A673 (cell line): Measurements from ENCODE around the gene OGA. TPM values are rescaled to one million over a fixed set of nuclear protein-coding genes. Genes with fewer than 3 reads are reported as not detected.

Experiments
- BruUV-seq: library from RNA; stranded (reverse); fragments of 400-500 nt; replicated peaks from 2 replicates; lab custom pipeline; 2021; lab: Mats Ljungman, UMichigan
- CTCF ChIA-PET: fragments of 300-600 bp; sonication (Branson Sonifier 250); formaldehyde crosslinking; loops from one replicate; lab custom pipeline; 2022; ENCODE audit warnings: antibody characterized with exemption; lab: Charles Lee
- POLR2A ChIA-PET: fragments of 300-600 bp; sonication (Branson Sonifier 250); formaldehyde crosslinking; loops from one replicate; lab custom pipeline; 2022; ENCODE audit warnings: antibody characterized with exemption; ENCODE audit not compliant: low non-redundant PET; lab: Charles Lee
- DNase-seq: peaks from one replicate; pipeline ENCODE4 v3.0.0-alpha.2; 2015; ENCODE audit warnings: low spot score
- H3K27ac ChIP-seq: fragments of 200-600 bp; sonication (generic); 2 replicates; pipeline ENCODE4 v1.5.1; 2016; ENCODE audit warnings: mixed run types, low read depth, mild to moderate bottlenecking, mixed read lengths, antibody characterized with exemption, low read length; ENCODE audit not compliant: poor library complexity, severe bottlenecking
- H3K27me3 ChIP-seq: fragments of 200-600 bp; sonication (generic); replicated peaks from 2 replicates; pipeline ENCODE4 v1.6.1; 2017; ENCODE audit warnings: mixed run types, low read depth, mild to moderate bottlenecking, mixed read lengths, antibody characterized with exemption, low read length; ENCODE audit not compliant: insufficient read depth, poor library complexity
- H3K36me3 ChIP-seq: fragments of 200-600 bp; sonication (generic); 2 replicates; pipeline ENCODE4 v1.6.1; 2016; ENCODE audit warnings: mixed run types, mild to moderate bottlenecking, mixed read lengths, antibody characterized with exemption, low read length; ENCODE audit not compliant: insufficient read depth, poor library complexity, severe bottlenecking
- H3K4me1 ChIP-seq: fragments of 200-600 bp; sonication (generic); 2 replicates; pipeline ENCODE4 v1.6.1; 2017; ENCODE audit warnings: mixed run types, mild to moderate bottlenecking, mixed read lengths, antibody characterized with exemption, low read length; ENCODE audit not compliant: insufficient read depth, poor library complexity, severe bottlenecking
- H3K4me3 ChIP-seq: fragments of 200-600 bp; sonication (generic); 2 replicates; pipeline ENCODE4 v1.5.1; 2016; ENCODE audit warnings: low read depth, mixed run types, mild to moderate bottlenecking, mixed read lengths, low read length; ENCODE audit not compliant: poor library complexity, severe bottlenecking
- H3K9me3 ChIP-seq: fragments of 200-600 bp; sonication (generic); 2 replicates; pipeline ENCODE4 v1.6.1; 2016; ENCODE audit warnings: mixed run types, low read depth, mild to moderate bottlenecking, mixed read lengths, antibody characterized with exemption, low read length; ENCODE audit not compliant: poor library complexity, severe bottlenecking
- EZH2 ChIP-seq: fragments of 200-600 bp; sonication (generic); IDR thresholded peaks from 2 replicates; pipeline ENCODE4 v1.6.1; 2017; ENCODE audit warnings: borderline replicate concordance, low read depth, mild to moderate bottlenecking, mixed read lengths, antibody characterized with exemption, low read length; ENCODE audit not compliant: poor library complexity, severe bottlenecking
- intact Hi-C: fragments of 100-400 bp; cut with micrococcal nuclease; formaldehyde crosslinking; loops from one replicate; pipeline ENCODE4 v1.10.0; 2022; ENCODE audit not compliant: unreplicated experiment
- total RNA-seq: library from RNA; stranded (reverse); gene quantifications from 2 replicates; pipeline ENCODE4 v1.2.3, GENCODE V29; 2021
- TF ChIP-seq, protein P1 (sequence below): fragments of 300-800, 200-600 bp; sonication (generic); conservative IDR thresholded peaks from 2 replicates; pipeline ENCODE4 v1.5.1; 2017; ENCODE audit warnings: low read depth, mild to moderate bottlenecking, antibody characterized with exemption, low read length, moderate library complexity, mixed read lengths

The OGA gene
- total RNA-seq, 1 experiment from 2014 or later = 109 TPM

DNA sequence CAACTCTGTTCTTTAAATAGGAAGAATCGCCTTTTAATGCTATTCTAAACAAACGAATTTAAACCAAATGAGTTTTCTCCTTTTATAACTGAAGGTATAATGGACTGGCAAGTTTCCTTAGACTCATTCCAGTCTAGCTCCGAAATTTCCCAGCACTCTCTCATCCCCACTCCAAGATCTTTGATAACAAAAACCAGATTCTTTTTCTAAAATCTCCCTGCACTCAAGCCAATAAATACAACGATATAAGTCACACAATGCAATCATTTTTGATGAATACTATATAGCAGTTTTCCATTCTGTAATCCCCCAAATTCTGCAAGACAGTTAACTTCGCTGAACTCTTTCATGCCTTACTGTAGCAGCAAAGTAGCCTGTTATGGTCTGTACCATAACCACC, 1.9 kb downstream of the OGA start:
- H3K27ac ChIP-seq = peak overlapping the region; percentile 88
- H3K4me1 ChIP-seq = peaks cover 10% of the 10 kb centered on the region
- TF ChIP-seq, protein P1, sequence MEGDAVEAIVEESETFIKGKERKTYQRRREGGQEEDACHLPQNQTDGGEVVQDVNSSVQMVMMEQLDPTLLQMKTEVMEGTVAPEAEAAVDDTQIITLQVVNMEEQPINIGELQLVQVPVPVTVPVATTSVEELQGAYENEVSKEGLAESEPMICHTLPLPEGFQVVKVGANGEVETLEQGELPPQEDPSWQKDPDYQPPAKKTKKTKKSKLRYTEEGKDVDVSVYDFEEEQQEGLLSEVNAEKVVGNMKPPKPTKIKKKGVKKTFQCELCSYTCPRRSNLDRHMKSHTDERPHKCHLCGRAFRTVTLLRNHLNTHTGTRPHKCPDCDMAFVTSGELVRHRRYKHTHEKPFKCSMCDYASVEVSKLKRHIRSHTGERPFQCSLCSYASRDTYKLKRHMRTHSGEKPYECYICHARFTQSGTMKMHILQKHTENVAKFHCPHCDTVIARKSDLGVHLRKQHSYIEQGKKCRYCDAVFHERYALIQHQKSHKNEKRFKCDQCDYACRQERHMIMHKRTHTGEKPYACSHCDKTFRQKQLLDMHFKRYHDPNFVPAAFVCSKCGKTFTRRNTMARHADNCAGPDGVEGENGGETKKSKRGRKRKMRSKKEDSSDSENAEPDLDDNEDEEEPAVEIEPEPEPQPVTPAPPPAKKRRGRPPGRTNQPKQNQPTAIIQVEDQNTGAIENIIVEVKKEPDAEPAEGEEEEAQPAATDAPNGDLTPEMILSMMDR = no peak
- no peak for TF ChIP-seq EZH2
- no peaks in the 10 kb centered on the region for H3K9me3 ChIP-seq
- DNase-seq = no peak
- peaks cover 21% of the 10 kb centered on the region for H3K36me3 ChIP-seq
- no peaks in the 10 kb centered on the region for H3K27me3 ChIP-seq
- ChIA-PET CTCF (no interaction called here), POLR2A (no interaction called here)
- BruUV-seq = no TSS peak
- intact Hi-C loops = loop anchor here (5.0 kb wide), 1 partner anchor 34 kb away; the partner anchor contains the start of gene NPM3
- H3K4me3 ChIP-seq = peak overlapping the region; percentile 98

DNA sequence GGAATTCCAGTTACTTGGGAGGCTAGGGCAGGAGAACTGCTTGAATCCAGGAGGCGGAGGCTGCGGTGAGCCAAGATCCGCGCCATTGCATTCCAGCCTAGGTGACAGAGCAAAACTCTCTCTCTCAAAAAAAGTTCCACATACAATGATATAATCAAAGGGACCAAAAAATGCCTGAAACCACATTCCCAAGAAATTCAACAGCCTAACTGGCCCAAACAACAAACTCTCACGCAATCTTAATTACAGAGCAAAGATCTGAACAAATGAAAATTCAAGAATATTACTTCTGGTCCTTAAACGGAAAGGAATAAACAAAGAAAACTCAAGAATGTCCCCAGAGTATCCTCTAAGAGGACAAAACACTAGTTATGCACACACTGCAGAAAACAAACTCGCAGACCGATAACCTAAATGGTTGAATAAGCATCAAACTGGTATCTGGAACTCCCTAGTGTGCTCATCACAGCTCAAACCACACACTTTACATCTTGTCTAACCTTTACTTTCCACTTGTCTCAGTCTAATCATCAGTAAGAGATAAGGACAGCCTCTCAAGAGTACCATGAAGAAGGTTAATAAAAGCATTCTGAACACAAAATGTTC, 3.7 kb downstream of the OGA start:
- H3K27me3 ChIP-seq = no peaks in the 10 kb centered on the region
- H3K9me3 ChIP-seq = no peaks in the 10 kb centered on the region
- H3K27ac ChIP-seq = no peak overlapping the region
- ChIA-PET CTCF (no interaction called here), POLR2A (no interaction called here)
- H3K4me1 ChIP-seq = peaks cover 8% of the 10 kb centered on the region
- TF ChIP-seq EZH2 = no peak
- TF ChIP-seq, protein P1 = no peak
- TSS peak; percentile 3 for BruUV-seq
- DNase-seq = no peak
- H3K4me3 ChIP-seq = peak overlapping the region; percentile 98
- peaks cover 39% of the 10 kb centered on the region for H3K36me3 ChIP-seq
- intact Hi-C loops = loop anchor here (5.0 kb wide), 1 partner anchor 32 kb away; the partner anchor contains the start of gene NPM3

DNA sequence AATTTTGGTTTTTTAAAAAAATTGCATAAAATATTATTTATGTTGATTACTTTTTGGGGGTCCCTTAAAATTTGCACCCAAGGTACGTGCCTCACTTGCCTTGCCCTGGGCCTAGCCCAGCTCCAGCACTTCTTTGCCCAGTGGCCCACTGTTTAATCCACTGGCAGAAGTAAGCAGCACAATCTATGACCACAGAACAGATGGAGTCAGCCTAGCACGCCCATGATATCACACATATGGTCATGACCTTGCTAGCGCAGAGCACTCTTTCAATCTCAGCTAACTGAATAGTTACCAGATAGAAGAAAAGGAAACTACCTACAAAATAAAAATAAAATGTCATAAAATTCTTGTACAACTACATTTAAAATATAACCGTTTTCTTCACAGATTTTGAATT, 5.6 kb downstream of the OGA start:
- no peak for TF ChIP-seq EZH2
- TF ChIP-seq, protein P1 = no peak
- Histone ChIP-seq H3K36me3 (peaks cover 58% of the 10 kb centered on the region), H3K4me3 (no peak overlapping the region), H3K4me1 (no peaks in the 10 kb centered on the region), H3K27ac (no peak overlapping the region), H3K27me3 (no peaks in the 10 kb centered on the region), H3K9me3 (no peaks in the 10 kb centered on the region)
- no TSS peak for BruUV-seq
- intact Hi-C loops = no loop called here
- ChIA-PET CTCF (no interaction called here), POLR2A (no interaction called here)
- no peak for DNase-seq
